Karpas-422 (cell line): ENCODE measurements around the gene ANKRD37. TPM values are rescaled to one million over a fixed set of nuclear protein-coding genes. Genes with fewer than 3 reads are reported as not detected.

Experiments used
- DNase-seq: peaks from one replicate; pipeline ENCODE4 v3.0.0-alpha.2; 2015
- H2AFZ ChIP-seq: fragments of 200-600 bp; sonication (generic); 2 replicates; pipeline ENCODE4 v1.6.1; 2014; ENCODE audit warnings: antibody characterized with exemption, low read length, mixed read lengths
- H3K27ac ChIP-seq: fragments of 200-600 bp; sonication (generic); 2 replicates; pipeline ENCODE4 v1.5.1; 2014; ENCODE audit warnings: mild to moderate bottlenecking, low read length, moderate library complexity
- H3K27me3 ChIP-seq: fragments of 200-600 bp; sonication (generic); 2 replicates; pipeline ENCODE4 v1.6.1; 2014; ENCODE audit warnings: low read length, mixed read lengths
- H3K36me3 ChIP-seq: fragments of 200-600 bp; sonication (generic); 2 replicates; pipeline ENCODE4 v1.6.1; 2014; ENCODE audit warnings: low read length, mixed read lengths; ENCODE audit not compliant: insufficient read depth
- H3K4me1 ChIP-seq: fragments of 200-600 bp; sonication (generic); 2 replicates; pipeline ENCODE4 v1.6.1; 2014; ENCODE audit warnings: mild to moderate bottlenecking, low read length, mixed read lengths
- H3K4me2 ChIP-seq: fragments of 200-600 bp; sonication (generic); 2 replicates; pipeline ENCODE4 v1.6.1; 2014; ENCODE audit warnings: low read length, low read depth, mild to moderate bottlenecking; ENCODE audit not compliant: poor library complexity, severe bottlenecking
- H3K4me3 ChIP-seq: fragments of 200-600 bp; sonication (generic); 2 replicates; pipeline ENCODE4 v1.5.1; 2014; ENCODE audit warnings: mild to moderate bottlenecking, antibody characterized with exemption, low read length, mixed read lengths
- H3K79me2 ChIP-seq: fragments of 200-600 bp; sonication (generic); 2 replicates; pipeline ENCODE4 v1.6.1; 2014; ENCODE audit warnings: mild to moderate bottlenecking, low read length, mixed read lengths
- H3K9ac ChIP-seq: fragments of 200-600 bp; sonication (generic); 2 replicates; pipeline ENCODE4 v1.6.0; 2014; ENCODE audit warnings: low read length
- H3K9me2 ChIP-seq: fragments of 200-600 bp; sonication (generic), shearing (Covaris generic); replicated peaks from 2 replicates; pipeline ENCODE4 v1.6.0; 2014; ENCODE audit warnings: mild to moderate bottlenecking, low read length, moderate library complexity; ENCODE audit not compliant: insufficient read depth
- H3K9me3 ChIP-seq: fragments of 300-700, 200-600 bp; sonication (generic); 2 replicates; pipeline ENCODE4 v1.6.1; 2014; ENCODE audit warnings: low read length, mixed read lengths
- H4K20me1 ChIP-seq: fragments of 200-600 bp; sonication (generic); 2 replicates; pipeline ENCODE4 v1.6.1; 2014; ENCODE audit warnings: mild to moderate bottlenecking, antibody characterized with exemption, low read length, low read depth; ENCODE audit not compliant: insufficient read depth
- total RNA-seq: library from RNA; depleted of rRNA; stranded (reverse); fragments of >200 nt; shearing (Covaris generic); gene quantifications from 2 replicates; pipeline ENCODE4 v1.2.3, GENCODE V29; 2014; ENCODE audit warnings: low replicate concordance; rRNA removed

ANKRD37 gene, protein sequence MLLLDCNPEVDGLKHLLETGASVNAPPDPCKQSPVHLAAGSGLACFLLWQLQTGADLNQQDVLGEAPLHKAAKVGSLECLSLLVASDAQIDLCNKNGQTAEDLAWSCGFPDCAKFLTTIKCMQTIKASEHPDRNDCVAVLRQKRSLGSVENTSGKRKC
- total RNA-seq: 22.2 and 26.6 TPM in 2 replicates

DNA sequence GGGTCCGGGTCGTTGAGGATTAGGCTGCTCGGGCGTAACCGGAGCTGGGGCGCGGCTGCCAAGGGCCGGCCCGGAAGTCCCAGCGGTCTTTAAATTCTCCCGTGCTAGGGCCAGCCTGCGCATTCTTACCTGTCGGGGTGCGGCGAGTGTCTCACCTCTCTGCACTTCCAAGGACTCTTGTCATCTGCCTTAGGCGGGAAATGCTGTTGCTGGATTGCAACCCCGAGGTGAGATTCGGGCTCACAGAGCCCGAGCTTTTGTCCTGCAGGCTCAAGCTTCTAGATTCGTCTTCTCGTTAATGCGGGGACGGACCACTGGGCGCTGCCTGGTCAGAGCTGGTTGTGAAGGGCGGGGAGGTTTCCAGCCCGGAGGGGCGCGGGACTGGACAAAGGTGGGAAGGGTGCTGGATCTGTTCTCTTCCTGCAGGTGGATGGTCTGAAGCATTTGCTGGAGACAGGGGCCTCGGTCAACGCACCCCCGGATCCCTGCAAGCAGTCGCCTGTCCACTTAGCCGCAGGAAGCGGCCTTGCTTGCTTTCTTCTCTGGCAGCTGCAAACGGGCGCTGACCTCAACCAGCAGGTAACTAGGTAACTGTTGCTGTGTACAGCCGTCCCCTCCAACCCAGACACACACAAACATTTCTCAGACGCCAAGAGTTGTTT lies at the start of gene ANKRD37:
Gene ANKRD37 (plus strand): TSS at position 118 of the 662 bp plus-strand sequence. CDS start 83 bp downstream, at position 201.
- H3K9me3 ChIP-seq: no peaks in the 10 kb centered on the region
- H3K4me2 ChIP-seq: peak within 1 kb of the TSS; percentile 92
- peak within 1 kb of the TSS; percentile 85 for H3K27ac ChIP-seq
- DNase-seq: no peak
- no peaks in the 10 kb centered on the region; the same call in 1 of the 2 replicates for H3K79me2 ChIP-seq
- no peaks in the 10 kb centered on the region for H4K20me1 ChIP-seq
- H2AFZ ChIP-seq: peak within 1 kb of the TSS; percentile 36; the same call in 1 of the 2 replicates
- H3K27me3 ChIP-seq: no peaks in the 10 kb centered on the region
- H3K4me3 ChIP-seq: peak within 1 kb of the TSS; percentile 74
- peaks cover 54% of the 10 kb centered on the region for H3K4me1 ChIP-seq
- no peaks in the 10 kb centered on the region for H3K9me2 ChIP-seq
- peaks cover 5% of the 10 kb centered on the region; the same call in 1 of the 2 replicates for H3K36me3 ChIP-seq
- peak within 1 kb of the TSS; percentile 76 for H3K9ac ChIP-seq

DNA sequence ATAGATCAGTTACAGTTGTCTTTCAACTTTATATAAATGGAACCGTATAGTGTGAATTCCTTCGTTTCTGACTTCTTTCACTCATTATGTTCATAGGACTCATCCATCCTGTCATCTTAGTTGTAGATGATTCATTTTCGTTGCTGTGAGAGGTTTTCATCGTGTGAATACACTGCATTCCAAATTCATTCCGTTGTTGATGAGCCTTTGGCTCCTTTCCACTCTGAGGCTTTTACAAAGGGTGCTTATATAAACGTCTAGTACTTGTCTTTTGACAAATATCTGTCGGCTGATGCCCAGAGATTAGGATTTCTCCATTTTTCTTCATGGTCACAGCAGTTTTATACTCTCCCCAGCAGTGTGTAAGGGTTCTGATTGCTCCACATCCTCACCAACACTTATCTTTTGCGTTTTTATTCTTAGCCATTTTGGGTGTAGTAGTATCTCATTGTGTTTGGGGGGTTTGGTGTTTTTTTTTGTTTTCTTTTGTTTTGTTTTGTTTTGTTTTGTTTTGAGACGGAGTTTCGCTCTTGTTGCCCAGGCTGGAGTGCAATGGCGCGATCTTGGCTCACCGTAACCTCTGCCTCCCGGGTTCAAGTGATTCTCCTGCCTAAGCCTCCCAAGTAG lies 49.6 kb upstream of the ANKRD37 start:
- H3K36me3 ChIP-seq: no peaks in the 10 kb centered on the region; the same call in 1 of the 2 replicates
- no peak overlapping the region for H3K9ac ChIP-seq
- DNase-seq: no peak
- H3K9me2 ChIP-seq: no peaks in the 10 kb centered on the region
- H3K4me1 ChIP-seq: no peaks in the 10 kb centered on the region
- H3K4me2 ChIP-seq: no peak overlapping the region
- no peaks in the 10 kb centered on the region for H3K27me3 ChIP-seq
- no peak overlapping the region for H3K4me3 ChIP-seq
- no peaks in the 10 kb centered on the region for H3K79me2 ChIP-seq
- H3K27ac ChIP-seq: no peak overlapping the region
- no peaks in the 10 kb centered on the region for H4K20me1 ChIP-seq
- H3K9me3 ChIP-seq: no peaks in the 10 kb centered on the region
- H2AFZ ChIP-seq: no peak overlapping the region

DNA sequence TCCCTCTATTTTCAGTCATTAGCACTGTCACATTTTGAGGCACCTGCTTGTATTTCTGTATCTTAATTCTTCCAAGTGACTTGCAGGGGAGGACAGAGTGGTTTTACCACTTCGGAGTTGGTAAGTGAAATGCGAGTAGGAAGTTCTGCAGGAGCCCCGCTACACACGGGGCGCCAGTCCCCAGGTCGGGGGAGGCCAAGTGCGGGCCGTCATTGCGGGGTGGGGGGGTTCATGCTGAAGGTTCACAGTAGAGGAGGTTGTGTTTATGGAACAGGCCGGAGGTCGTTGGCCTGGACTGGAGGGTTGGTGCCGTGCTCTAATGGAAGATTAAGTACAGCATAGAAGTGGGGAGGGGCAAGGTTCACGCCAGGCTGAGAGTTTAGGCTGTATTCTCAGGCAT lies 45.0 kb upstream of the ANKRD37 start:
- no peaks in the 10 kb centered on the region for H3K9me2 ChIP-seq
- H3K27me3 ChIP-seq: no peaks in the 10 kb centered on the region
- no peaks in the 10 kb centered on the region for H4K20me1 ChIP-seq
- no peaks in the 10 kb centered on the region for H3K79me2 ChIP-seq
- no peak for DNase-seq
- H3K9me3 ChIP-seq: no peaks in the 10 kb centered on the region
- H3K27ac ChIP-seq: no peak overlapping the region
- no peak overlapping the region for H3K4me3 ChIP-seq
- no peaks in the 10 kb centered on the region; the same call in 1 of the 2 replicates for H3K36me3 ChIP-seq
- no peak overlapping the region for H2AFZ ChIP-seq
- no peak overlapping the region for H3K4me2 ChIP-seq
- no peaks in the 10 kb centered on the region for H3K4me1 ChIP-seq
- H3K9ac ChIP-seq: no peak overlapping the region

DNA sequence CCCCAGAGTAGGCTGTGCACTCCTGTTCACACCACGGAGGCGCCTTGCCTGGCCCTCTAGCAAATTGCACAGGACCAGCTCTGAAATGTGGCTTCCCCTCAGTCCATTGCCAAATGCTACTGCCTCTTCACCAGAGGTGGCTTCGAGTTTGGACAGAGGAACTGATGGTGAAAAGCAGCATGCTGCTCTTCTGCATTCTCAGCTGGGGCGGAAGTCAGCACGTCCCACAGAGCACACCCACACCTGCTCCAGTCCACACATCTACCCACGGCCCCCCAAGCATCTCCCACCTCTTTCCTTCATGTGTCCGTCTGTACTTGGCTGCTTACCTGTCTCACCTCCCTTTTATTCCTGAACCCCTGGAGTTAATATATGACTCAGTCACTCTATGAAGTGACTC lies 44.4 kb upstream of the ANKRD37 start:
- Histone ChIP-seq H3K27ac (no peak overlapping the region), H3K9ac (no peak overlapping the region), H3K9me3 (no peaks in the 10 kb centered on the region), H3K4me1 (no peaks in the 10 kb centered on the region), H3K27me3 (no peaks in the 10 kb centered on the region), H3K4me3 (no peak overlapping the region), H2AFZ (no peak overlapping the region), H3K4me2 (no peak overlapping the region), H3K79me2 (no peaks in the 10 kb centered on the region), H4K20me1 (no peaks in the 10 kb centered on the region), H3K9me2 (no peaks in the 10 kb centered on the region), H3K36me3 (no peaks in the 10 kb centered on the region)
- DNase-seq: no peak

DNA sequence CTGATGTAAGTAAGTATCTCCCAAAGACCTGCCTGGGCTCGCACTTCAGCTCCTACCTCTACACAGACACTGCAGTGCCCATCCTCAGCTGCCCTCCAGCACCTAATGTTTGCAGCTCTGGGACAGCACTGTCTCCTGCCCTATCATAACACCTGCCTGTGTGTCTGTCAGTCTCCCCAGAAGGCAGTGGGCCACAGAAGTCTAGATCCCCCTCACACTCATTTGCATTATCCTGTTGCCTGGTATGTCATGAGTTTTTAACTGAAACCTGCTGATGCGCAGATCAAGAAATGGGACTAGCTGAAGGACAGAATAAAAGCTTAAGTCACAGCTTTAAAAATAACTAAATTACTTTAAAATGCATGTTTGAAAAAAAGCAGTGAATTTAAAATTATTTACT lies 43.9 kb upstream of the ANKRD37 start:
- Histone ChIP-seq H3K4me1 (no peaks in the 10 kb centered on the region), H3K79me2 (no peaks in the 10 kb centered on the region), H3K4me2 (no peak overlapping the region), H3K9me3 (no peaks in the 10 kb centered on the region), H3K9ac (no peak overlapping the region), H3K4me3 (no peak overlapping the region), H2AFZ (no peak overlapping the region), H4K20me1 (no peaks in the 10 kb centered on the region), H3K36me3 (no peaks in the 10 kb centered on the region), H3K9me2 (no peaks in the 10 kb centered on the region), H3K27me3 (no peaks in the 10 kb centered on the region), H3K27ac (no peak overlapping the region)
- DNase-seq: no peak

DNA sequence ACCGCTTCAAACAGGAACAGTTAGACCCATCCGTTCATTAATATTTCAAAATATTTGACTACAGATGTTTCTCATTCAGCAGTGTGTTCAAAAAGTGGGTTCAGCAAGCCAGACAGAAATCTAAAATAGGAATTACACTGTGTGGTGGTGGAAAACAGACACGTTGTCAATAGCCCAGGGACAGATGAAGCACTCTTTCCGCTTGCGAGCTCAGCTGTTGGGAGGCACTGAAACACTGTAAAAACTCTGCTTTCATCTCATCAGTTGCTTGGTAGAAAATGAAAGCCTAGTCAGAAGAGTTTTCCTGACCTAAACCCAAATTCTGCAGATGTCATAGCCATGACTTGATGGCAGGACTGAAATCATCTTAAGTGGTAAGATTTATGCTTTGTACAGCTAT lies 39.4 kb upstream of the ANKRD37 start:
- no peaks in the 10 kb centered on the region for H3K9me3 ChIP-seq
- H4K20me1 ChIP-seq: no peaks in the 10 kb centered on the region
- H3K4me1 ChIP-seq: no peaks in the 10 kb centered on the region
- H3K27me3 ChIP-seq: no peaks in the 10 kb centered on the region
- no peak for DNase-seq
- no peaks in the 10 kb centered on the region for H3K9me2 ChIP-seq
- no peak overlapping the region for H2AFZ ChIP-seq
- no peak overlapping the region for H3K4me2 ChIP-seq
- H3K36me3 ChIP-seq: 0 out of 2 replicates have a peak, but pooled peaks cover 2% of the 10 kb centered on the region
- H3K79me2 ChIP-seq: no peaks in the 10 kb centered on the region
- H3K4me3 ChIP-seq: no peak overlapping the region
- no peak overlapping the region for H3K27ac ChIP-seq
- H3K9ac ChIP-seq: no peak overlapping the region

DNA sequence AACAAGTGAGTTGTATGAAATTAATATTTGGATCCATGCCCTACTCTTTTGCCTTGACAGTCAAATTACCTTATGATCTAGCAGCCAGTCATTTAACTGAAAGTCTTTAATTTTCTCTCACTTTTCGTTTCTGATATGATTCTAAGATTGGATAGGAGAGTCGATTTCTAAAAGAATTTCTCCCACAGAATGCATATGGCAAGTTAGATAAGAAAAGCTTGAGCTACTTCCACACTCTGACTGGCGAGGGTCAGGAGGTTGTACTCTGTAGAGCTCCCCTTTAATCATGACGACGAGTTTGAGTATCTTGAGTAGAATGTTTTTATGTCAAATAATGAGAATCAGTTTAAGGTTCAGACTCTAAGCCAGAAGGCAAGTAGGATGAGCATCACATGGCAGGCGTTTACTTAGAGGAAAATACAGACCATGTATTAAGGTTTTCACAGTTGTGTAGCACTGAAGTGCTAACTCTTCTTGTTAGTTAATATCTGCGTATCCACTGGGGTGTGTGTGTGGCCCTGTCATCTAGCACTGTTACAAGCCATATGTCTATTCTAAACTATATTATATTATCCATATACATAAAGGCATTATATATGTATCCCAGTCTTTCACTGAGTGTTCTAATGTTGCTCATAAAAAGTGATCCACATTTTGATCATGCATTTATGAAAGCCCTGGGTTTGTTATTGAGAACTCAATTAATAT lies 38.8 kb upstream of the ANKRD37 start:
- H3K9me3 ChIP-seq: no peaks in the 10 kb centered on the region
- H3K9me2 ChIP-seq: no peaks in the 10 kb centered on the region
- H3K27ac ChIP-seq: no peak overlapping the region
- no peak overlapping the region for H3K4me3 ChIP-seq
- no peak overlapping the region for H2AFZ ChIP-seq
- DNase-seq: no peak
- H4K20me1 ChIP-seq: no peaks in the 10 kb centered on the region
- no peak overlapping the region for H3K4me2 ChIP-seq
- no peaks in the 10 kb centered on the region for H3K4me1 ChIP-seq
- no peak overlapping the region for H3K9ac ChIP-seq
- H3K36me3 ChIP-seq: 0 out of 2 replicates have a peak, but pooled peaks cover 2% of the 10 kb centered on the region
- no peaks in the 10 kb centered on the region for H3K79me2 ChIP-seq
- no peaks in the 10 kb centered on the region for H3K27me3 ChIP-seq

DNA sequence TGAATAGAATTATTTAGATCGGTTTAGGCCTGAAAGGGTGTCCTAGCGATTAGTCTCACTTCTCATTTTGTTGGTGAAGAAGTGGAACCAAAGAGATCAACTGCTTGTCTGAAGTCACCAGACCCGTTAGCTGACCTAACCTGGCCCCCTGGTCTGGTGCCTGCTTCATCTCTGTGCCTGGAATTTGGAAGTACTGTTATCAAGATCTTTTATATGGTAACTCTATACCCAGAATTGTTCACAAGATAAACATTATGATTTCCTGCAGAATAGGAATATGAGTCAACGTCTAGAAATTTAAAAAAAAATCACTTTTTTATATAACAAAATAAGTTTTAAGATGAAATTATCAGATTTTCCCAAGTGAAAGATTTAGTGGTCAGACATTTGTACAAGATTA lies 38.1 kb upstream of the ANKRD37 start:
- H3K79me2 ChIP-seq: no peaks in the 10 kb centered on the region
- DNase-seq: no peak
- no peak overlapping the region for H3K27ac ChIP-seq
- 0 out of 2 replicates have a peak, but pooled peaks cover 2% of the 10 kb centered on the region for H3K36me3 ChIP-seq
- no peaks in the 10 kb centered on the region for H3K4me1 ChIP-seq
- H3K4me2 ChIP-seq: no peak overlapping the region
- H4K20me1 ChIP-seq: no peaks in the 10 kb centered on the region
- H3K9me3 ChIP-seq: no peaks in the 10 kb centered on the region
- no peak overlapping the region for H2AFZ ChIP-seq
- H3K4me3 ChIP-seq: no peak overlapping the region
- no peaks in the 10 kb centered on the region for H3K27me3 ChIP-seq
- H3K9ac ChIP-seq: no peak overlapping the region
- no peaks in the 10 kb centered on the region for H3K9me2 ChIP-seq
